Stimulated activated CD4-positive, alpha-beta T cell treated with anti-CD3 and anti-CD28 coated beads, Interleukin-4, amount 100 ng/mL, for 24 hours (primary cell): ENCODE results near the gene HOXD13.

Source experiments
- DNase-seq: peaks from one replicate; pipeline ENCODE4 v3.0.0-alpha.2; 2020

HOXD13 gene

DNA sequence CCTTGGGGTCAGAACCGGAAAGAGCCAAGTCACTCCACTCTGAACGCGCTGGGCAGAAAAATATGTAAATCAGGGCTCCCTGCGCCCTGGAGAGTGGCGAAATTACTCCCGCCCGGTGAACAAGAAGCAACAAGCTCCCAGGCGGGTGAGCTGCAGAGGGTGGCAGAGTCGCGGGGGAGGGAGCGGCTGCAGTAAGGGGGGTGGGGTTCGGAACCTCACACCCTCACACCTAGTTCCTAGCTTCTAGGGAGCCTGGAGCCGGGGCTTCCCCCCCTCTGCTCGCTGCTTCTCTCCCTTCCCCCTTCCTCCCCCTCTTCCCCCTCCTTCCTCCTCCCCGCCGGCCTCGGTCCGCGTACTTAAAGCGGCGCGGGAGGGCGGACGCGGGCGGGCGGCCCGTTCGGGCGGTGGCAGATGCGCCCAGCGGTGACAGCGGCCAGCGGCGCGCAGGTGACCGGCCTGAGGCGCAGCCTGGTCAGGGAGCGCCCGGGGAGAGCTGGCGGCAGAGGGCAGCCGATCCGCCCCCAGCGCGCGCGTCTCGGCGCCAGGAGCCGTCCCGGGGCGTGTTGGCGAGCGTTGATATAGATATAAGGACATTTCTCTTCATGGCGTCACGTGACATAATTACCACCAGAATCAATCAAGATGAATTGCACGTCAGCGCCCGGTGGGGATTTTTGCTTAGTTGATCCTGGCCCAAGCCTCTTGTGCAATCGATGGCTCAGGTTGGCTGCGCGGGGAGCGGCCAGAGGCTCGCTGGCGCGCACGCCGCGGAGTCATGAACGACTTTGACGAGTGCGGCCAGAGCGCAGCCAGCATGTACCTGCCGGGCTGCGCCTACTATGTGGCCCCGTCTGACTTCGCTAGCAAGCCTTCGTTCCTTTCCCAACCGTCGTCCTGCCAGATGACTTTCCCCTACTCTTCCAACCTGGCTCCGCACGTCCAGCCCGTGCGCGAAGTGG is 14.3 kb downstream of the HOXD13 start, which contains the start of gene HOXD11:
HOXD11 (plus strand) TSS at position 700 of the 959 bp plus-strand sequence; CDS start at position 776, 76 bp downstream.
- DNase-seq = no peak

DNA sequence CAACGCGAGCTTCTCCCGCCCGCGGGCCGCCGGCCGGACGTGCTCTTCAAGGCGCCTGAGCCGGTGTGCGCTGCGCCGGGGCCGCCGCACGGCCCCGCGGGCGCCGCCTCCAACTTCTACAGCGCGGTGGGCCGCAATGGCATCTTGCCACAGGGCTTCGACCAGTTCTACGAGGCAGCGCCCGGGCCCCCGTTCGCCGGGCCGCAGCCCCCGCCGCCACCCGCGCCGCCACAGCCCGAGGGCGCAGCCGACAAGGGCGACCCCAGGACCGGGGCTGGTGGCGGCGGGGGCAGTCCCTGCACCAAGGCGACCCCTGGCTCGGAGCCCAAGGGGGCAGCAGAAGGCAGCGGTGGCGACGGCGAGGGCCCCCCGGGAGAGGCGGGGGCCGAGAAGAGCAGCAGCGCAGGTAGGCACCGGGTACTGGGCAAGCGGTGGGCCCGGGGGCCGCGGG is 15.2 kb downstream of the HOXD13 start:
- DNase-seq = no peak

DNA sequence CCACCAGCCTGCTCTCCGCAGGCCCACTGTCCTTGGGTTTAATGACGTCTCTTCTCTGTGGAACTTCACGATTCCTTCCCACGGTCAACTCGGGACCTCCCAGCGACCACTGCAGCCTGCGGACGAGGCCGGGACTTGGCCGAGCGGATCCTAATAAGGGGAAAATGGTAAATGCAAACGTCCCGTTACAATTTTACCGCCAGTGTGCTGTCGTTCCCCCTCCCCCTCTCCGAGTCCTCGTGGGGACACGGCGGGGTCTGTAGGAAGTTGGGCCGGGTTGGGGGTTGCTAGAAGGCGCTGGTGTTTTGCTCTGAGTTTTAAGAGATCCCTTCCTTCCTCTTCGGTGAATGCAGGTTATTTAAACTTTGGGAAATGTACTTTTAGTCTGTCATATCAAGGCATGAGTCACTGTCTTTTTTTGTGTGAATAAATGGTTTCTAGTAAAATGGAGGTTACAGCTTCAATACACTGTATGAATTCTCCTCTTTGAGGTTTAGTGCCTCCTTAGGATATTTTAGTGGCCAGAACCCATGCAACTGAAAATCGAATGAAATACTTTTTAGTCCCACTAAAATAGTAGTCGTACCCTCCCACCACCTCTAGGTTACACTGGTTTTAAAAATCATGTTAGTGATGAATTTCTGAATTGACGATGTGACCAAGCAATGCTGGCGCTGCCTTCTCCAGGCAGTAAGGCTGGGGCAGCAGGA is 16.8 kb downstream of the HOXD13 start:
- DNase-seq = no peak

DNA sequence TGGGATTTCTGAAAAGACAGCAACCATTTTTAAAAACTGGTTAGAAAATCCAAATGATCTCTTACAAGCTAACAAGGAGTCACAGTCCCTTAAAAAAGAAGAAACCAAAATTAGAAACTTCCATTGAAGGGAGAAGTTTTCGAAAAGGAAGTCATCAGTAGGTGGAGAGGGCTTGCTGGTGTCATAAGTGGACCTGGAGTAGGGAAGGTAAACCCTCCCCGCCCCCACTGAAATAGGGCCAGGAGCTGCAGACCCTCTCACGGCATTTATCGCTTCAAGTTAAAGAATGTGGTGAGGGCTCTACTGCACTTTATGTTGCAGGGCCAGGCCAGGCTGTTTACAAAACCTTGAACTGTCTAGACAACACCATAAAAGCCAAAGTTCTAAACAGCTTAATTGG is 17.4 kb downstream of the HOXD13 start:
- DNase-seq = no peak

DNA sequence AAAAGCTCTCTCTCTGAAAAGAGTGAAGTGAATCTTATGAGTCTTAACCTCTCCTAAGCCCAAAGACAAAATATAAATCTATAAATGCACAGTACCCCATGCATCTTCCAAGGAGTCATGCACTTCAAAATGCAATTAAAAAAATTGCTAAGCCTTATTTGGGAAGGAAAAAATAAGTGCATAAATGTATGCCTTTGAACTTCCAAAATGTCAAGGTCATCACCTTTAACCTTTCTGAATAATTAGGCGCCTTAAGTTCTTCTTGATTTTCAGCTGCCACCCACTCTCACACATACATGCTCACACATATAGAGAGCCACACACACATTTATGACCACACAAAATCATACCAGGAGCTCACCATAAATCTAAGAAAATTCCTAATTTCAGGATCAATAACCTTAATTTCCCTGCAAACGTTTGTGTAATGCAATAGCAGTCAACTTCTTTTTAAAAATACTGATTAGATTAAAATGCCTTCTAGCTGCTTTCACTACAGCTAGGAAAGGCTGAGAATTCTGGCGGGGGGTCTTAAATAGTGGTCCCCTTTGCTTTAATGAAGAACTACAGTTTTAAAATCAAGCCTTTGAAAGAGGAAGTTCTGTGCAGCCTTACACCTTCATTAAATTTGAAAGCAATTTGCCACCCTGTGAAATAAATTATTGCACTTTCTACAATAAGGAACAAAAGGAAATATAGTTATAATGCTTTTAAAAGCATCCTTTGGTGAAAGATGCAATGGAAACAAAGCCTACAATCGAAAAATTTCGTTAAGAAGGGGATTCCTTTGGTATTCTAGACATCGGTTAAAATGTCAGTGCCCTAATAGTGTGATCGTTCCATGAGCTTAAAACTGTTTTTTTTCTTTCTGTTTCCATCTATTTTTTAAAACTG is 18.1 kb downstream of the HOXD13 start:
- no peak for DNase-seq

DNA sequence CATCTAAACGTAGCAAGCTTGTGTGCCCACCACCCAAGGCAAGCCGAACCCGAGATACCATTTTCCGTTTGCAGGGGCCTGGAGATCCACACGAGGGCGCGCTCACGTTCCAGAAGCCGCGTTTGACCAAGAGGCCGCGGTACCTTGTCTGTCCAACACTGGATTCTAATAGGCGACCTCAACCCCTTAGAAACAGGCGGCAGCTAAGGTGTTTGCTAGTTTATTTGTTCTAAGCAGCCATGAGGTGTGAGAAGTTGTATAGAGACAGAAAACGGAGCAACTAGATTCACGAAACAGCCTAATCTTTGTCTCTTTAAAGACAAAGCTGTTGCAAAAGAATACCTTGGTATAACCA is 18.8 kb downstream of the HOXD13 start:
- no peak for DNase-seq

DNA sequence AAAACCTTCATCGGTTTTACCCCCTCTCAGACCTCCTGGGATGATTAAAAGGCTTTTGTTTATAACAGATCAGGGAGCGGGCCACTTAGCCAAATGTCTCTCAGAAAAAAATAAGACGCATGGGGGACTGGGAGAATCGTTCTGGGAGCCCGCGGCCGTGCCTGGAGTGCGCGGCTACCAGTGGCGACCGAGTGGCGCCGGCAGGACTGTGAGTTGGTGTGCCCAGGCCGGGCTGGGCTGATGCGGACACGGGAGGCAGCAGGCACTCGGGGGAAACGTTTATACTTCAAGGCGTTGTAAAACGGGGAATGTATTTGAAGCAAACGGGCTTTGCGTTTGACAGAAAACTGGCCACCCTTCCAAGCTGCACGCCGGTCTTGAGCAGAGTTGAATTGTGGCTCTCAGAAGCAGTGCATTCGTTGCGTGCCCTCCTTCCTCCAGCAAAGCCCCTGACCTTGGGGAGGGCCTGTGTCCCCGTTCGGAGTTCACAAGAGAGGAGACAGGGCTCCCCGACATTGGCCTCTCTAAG is 19.4 kb downstream of the HOXD13 start:
- DNase-seq = no peak

DNA sequence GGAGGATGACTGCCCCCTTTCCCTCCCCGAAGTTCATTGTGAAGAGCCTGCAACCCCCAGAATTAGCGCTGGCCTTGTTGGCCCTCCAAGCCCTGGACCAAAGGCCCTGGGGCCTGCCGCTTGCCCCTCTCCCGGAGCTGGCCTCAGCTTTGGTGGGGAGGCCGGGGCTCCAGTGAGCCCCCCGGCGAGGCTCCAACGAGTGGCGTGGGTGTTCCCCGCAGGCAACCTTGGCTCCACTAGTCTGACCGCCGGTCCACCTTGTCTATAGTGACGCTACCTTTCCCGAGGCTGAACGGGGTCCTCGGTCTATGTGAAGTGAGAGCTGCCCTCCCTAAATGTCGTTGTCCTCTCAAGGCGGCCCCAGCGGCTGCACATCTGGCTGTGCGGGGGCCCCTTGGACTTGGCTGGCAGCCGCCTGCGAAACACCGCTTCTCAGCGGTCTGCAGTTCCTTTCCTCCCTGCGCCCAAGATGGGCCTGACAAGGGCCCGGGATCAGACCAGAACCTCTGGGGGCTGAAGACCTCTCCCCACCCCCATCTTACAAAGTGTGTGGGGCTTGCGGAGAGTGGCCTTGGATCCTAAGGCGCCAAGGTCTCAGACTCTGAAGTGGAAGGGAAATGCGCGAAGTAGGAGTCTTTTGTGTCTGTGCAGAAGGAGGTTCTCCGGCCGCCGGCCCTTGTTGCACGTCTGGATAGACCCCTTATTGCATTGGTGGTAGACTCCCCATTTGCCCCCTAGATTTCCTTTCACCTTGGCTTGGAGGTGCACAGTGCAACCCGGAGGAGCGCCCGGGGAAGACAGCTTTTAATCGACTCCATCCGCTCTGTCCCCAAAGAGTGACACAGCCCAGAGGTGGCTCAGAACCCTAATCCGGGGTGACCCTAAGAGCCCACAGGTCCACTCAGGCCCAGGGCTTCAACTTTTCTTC is 20.1 kb downstream of the HOXD13 start:
- no peak for DNase-seq

DNA sequence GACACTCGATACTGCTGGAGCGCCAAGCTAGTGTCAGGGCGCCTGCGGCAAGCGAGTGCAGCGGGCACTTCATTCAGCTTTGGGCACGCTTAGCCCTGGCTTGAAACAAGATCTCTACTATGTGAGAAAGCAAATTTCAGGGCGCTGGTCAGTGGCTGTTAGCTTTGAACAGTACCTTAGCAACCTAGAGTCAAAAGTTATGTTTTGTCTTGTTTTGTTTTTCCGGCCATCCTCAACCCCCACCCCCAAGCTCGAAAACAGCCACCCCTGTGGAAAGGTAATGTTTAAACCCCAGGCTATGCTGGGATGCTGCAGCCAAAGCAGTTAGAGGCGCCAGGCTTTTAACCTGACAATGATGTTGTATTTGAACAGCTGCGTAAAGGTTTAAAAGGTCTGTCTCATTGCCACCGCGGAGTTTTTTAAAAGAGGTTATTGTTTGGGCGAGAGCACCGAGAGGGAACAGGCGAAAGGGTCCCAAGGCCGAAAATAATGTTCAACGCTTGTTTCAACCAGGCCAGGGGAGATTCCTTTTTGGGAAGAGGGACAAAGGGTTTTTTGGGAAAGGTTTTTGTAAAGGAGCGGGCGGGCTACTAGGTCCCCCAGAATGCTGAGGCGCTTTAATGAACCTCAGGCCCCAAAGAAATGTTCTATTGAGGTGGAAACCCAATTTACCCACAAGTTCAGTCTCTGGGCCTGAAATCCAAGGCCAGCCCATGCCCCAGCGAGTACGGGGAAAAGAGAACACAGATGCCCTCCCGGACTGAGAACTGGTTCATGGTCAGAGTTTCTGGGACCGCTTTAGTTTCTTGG is 21.8 kb downstream of the HOXD13 start:
- DNase-seq = no peak

DNA sequence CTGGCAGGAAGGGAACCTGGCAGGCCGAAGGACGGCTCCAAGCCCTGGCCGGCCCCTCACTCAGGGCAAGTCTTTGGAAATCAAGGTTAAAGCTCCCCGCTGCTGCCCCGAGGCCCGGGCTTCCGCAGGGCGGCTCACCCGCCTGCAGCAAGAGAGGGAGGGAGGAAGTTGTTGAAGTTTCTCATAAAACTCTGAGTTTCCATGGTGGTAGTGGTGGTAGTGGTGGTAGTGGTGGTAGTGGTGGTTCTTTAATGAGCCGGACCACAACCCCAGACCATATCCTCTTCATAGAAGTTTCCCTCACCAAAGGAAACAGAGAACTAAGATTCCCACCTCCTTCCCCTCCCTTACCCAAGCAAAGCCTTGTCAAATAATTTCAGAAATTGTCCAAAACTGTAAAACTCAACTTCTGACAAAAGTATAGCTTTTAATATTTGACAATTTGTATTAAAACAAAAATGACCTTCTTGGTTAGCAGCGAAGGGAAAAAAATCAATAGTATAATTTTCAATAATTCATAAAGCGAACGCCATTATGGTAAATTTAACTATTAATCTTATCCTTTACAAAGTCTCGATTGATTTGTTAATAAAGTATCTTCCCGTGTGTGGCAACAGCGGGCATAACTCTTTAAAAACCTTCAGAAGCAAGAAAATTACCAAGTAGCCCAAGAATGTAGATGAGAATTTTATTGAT is 22.6 kb downstream of the HOXD13 start:
- DNase-seq = no peak

DNA sequence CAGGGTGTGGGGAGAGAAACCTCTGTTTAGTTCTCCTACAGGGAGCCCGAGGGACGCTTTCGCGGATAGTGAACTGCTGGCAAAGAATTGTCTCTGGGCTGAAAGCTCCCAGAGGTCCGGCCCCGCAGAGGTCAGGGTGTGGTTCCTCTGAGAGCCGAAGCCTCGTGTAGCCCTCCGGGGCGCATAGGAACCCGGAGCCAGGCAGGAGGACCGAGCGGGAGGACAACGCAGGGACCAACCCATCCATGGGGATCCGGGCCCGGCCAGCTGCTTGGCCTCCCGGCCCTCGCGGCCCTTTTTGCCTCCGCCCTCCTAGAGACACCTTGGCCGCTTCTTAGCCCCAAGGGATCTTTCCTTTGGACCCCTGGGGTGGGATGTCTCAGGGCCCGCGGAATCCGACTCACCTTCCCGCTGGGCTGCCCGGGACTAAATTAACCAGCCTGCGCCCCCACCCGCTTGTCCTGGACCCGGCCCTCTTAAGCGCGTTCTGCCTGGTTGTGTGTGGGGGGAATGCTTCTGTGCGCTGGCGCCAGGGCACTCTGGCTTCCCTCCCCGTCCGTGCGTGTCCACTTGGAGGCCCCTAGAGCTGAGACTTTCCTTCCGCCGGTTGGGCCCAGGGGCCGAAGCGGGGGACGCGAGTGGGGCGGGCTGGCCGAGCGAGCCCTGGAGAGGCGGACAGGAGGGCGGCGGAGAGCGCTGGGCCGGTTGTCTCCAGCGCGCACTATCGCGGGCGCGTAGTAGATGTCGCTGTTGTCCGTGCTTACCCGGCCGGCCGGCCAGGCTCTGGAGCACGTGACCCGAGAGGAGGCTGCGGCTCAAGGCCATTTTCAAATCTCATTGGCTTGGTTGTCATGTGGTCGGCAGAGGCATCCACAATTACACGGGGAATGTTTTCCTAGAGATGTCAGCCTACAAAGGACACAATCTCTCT is 23.6 kb downstream of the HOXD13 start, which contains the start of gene HOXD10:
HOXD10 (plus strand) TSS at position 896 of the 931 bp plus-strand sequence. CDS start 56 bp downstream, outside the sequence.
- DNase-seq = no peak

DNA sequence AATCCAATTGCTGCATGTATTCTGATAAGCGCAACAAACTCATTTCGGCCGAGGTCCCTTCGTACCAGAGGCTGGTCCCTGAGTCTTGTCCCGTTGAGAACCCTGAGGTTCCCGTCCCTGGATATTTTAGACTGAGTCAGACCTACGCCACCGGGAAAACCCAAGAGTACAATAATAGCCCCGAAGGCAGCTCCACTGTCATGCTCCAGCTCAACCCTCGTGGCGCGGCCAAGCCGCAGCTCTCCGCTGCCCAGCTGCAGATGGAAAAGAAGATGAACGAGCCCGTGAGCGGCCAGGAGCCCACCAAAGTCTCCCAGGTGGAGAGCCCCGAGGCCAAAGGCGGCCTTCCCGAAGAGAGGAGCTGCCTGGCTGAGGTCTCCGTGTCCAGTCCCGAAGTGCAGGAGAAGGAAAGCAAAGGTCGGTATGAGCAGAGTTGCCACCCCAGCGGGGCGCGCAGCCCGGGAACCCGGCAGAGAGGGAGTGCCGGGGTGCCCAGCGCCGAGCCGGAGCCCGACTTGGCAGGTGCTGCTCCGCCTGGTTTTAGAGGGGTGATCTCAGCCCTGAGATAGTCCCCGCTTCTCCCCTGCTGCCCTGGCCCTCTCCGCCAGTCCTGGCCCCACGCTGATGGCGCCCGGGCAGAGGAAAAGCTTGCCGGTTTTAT is 24.8 kb downstream of the HOXD13 start:
- DNase-seq = no peak

DNA sequence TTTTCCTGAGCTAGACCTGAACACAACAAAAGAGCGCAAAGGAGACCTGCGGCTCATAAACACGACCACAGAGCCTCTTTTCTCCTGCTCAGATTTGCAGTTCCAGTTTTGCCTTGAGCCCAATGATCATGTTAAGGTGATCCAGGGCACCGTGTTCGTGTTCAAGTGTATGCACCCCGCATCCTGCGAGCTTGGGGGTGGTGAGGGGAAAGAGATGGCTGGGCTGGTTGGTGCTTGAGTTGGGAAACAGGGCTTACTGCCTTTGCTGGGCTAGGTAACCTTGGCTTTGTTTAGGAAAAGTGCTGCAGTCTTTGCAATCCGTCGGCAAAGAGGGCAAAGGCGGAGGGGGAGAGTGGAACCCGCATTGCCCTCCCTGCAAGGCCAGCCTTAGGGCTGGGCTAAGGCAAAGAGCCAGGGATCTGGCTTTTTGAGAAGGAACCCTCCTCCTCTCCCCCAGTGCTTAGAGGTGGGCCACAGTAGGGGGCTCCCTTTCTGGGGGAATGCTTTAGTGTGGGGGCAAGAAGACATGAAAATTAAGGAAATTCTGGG is 25.4 kb downstream of the HOXD13 start:
- DNase-seq = no peak

DNA sequence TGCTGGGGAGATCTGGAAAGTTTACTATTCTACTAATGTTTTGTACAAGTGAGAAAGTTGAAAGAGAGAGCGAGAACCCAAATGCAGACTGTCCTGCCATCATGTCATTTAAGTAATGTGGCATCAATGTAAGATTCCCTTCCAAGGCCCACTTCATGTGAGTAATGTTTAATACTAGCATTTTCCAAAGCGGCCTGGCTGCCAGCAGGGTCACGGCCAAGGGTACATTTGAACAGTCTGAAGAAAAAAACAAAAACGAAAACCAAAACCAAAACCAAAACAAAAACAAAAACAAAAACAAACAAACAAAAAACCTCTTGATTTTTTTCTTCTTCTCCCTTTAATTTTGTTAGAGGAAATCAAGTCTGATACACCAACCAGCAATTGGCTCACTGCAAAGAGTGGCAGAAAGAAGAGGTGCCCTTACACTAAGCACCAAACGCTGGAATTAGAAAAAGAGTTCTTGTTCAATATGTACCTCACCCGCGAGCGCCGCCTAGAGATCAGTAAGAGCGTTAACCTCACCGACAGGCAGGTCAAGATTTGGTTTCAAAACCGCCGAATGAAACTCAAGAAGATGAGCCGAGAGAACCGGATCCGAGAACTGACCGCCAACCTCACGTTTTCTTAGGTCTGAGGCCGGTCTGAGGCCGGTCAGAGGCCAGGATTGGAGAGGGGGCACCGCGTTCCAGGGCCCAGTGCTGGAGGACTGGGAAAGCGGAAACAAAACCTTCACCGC is 26.2 kb downstream of the HOXD13 start:
- DNase-seq = no peak

DNA sequence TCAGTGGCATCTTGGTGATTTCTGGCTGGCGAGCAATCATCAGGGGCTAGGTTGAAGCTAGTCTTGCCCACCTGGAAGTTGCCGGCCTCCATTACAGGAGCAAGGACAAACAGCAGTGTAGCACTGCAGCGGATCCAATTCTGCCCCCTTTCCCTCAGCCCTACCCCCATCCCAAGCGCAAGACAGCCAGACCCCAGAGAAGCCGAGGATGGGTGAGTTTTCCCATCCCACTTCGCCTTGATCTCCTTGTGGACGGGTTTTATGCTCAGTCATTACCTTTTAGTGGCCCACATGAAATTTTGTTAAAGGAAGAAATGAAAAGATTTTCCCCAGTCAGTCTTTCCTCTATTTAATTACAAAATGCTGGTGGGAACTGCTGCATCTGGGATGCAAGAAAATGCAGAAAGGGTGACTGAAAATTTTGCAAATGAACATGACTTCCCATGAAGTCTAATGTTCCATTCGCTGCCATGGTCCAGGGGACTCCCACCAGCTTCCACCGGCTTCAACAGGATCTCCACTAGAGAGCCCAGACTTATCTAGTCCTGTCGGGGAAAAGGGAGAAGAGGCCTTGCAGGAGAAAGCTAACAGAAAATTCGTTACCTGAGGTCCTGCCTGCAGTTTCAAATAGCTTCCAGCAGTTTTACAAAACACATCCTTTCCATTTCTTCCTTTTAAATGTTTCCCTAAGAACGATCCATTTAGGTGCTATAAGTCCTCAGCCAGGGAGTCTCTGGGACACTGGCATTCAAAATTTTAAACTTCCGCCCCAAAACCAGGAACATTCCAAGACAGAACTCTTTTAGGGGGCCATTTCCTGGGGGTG is 28.1 kb downstream of the HOXD13 start:
- no peak for DNase-seq
